Measurements from ENCODE around the gene IGF1R. TPM values are rescaled to one million over a fixed set of nuclear protein-coding genes. Genes with fewer than 3 reads are reported as not detected.
A peak's percentile ranks its signal among the peaks of the same experiment; 100 is the strongest.

Gene IGF1R
- total RNA-seq, 1 experiment from 2014 or later, result 24.1 TPM

DNA sequence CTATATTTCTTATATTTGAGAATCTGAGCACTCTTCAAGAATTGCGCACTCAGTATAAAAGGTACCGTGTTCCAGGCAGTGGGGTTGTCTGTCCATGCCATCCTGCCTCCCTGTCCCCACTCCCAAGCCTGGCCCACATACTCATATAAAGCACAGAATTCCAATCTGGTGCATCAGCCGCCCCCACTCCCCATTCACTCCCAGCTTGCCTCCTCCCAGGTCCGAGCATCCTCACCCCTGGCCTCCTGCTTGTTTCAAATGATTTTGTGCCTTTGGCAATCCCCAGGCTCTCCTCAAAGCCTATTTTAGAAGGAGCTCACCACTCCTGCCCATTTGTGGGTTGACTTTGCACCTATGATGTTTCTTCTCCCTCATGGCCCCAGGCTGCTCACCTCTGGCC is 22.2 kb upstream of the IGF1R start:
- Histone ChIP-seq H3K4me3 (no peak overlapping the region), H3K36me3 (no peaks in the 10 kb centered on the region), H3K4me1 (no peaks in the 10 kb centered on the region), H3K27me3 (no peaks in the 10 kb centered on the region), H3K27ac (no peak overlapping the region), H3K9me3 (replicated peaks) (no peaks in the 10 kb centered on the region)
- no peak for DNase-seq

DNA sequence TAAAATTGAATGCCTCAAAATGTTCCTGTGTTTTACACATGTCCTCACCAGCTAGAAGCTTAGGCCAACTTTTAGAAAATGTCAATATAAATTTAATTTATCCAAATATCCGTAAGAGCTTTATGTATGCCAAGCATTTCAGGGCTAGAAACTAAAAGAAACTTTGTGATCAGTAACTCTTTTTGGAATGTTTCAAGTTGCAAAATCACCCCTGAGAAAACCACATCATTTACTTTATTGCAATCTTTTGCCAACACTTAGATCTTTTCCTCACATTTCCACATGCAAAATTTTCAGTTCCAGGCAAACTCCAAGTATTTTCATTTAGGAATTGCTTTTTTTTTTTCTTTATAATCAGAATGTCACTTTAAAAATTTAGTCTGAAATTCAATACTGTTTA is 20.1 kb upstream of the IGF1R start:
- Histone ChIP-seq H3K36me3 (no peaks in the 10 kb centered on the region), H3K4me1 (no peaks in the 10 kb centered on the region), H3K4me3 (no peak overlapping the region), H3K27ac (no peak overlapping the region), H3K9me3 (replicated peaks) (no peaks in the 10 kb centered on the region), H3K27me3 (no peaks in the 10 kb centered on the region)
- DNase-seq, result no peak

DNA sequence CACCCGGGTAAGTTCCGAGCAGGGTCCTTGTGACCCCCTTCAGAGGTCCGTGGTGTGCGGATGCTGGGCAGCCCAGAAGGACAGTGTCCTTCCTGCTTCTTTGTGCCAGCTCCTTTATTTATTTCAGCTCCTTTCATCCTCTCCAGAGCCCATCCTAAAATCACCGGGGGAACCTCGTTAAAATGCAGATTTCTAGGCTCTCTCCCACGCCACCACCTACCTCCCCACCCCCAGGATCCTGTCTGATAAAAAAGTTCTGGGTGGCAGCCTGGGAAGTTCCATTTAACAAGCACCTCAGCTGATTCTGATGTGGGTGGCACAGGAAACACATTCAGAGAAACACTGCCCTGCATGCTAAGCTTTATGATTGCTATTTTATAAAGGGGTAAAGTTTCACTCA is 12.5 kb upstream of the IGF1R start:
- no peaks in the 10 kb centered on the region for H3K4me1 ChIP-seq
- H3K9me3 ChIP-seq (replicated peaks), result no peaks in the 10 kb centered on the region
- no peaks in the 10 kb centered on the region for H3K27me3 ChIP-seq
- H3K27ac ChIP-seq, result no peak overlapping the region
- DNase-seq, result no peak
- no peak overlapping the region for H3K4me3 ChIP-seq
- H3K36me3 ChIP-seq, result no peaks in the 10 kb centered on the region

DNA sequence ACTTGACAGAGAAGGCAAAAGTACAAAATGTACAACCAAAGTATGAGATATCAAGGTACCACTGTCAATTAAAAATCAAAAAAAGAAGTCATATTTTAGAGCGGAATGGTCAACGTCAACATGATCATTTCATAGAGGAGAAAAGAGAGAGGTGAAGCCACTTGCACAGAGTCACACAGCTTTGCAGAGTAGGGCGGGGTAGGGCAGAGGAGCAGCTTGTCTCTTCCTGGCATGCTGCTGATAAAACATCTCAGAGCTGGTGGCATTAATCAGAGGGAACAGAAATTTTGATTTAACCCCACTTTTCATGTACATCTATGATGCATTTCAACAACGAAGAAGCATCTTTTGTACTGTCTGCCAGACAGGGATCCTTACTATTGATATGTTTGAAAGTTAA is 5.2 kb upstream of the IGF1R start:
- H3K9me3 ChIP-seq (replicated peaks), result no peaks in the 10 kb centered on the region
- H3K27me3 ChIP-seq, result no peaks in the 10 kb centered on the region
- H3K4me1 ChIP-seq, result peaks cover 7% of the 10 kb centered on the region
- no peak for DNase-seq
- no peak overlapping the region for H3K4me3 ChIP-seq
- no peaks in the 10 kb centered on the region for H3K36me3 ChIP-seq
- no peak overlapping the region for H3K27ac ChIP-seq

DNA sequence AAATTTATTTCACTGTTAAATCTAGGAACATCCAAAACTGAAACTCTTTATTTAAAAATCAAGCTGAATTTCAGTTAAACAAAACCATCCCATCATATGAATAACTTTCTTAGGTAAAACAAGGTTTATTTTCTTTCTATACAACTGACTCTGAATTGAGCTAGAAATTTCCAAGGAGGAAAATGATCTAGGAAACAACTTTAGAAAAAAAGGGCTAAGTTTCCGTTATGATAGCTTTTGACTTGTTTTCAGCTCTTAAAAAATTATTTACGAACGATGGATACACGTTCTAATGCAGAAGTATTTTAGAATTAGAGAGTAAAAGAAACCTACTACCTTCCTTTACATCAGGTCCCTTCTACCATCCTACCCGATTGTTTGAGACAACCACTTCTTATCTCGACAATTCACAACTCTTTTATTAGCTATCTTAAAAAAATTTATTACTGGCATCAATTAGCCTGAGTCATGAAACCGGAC is 1.8 kb upstream of the IGF1R start:
- H3K4me3 ChIP-seq, result peak overlapping the region; percentile 99
- H3K27ac ChIP-seq, result peak overlapping the region; percentile 99
- no peaks in the 10 kb centered on the region for H3K36me3 ChIP-seq
- H3K9me3 ChIP-seq (replicated peaks), result no peaks in the 10 kb centered on the region
- H3K27me3 ChIP-seq, result no peaks in the 10 kb centered on the region
- DNase-seq, result no peak
- peaks cover 8% of the 10 kb centered on the region for H3K4me1 ChIP-seq

DNA sequence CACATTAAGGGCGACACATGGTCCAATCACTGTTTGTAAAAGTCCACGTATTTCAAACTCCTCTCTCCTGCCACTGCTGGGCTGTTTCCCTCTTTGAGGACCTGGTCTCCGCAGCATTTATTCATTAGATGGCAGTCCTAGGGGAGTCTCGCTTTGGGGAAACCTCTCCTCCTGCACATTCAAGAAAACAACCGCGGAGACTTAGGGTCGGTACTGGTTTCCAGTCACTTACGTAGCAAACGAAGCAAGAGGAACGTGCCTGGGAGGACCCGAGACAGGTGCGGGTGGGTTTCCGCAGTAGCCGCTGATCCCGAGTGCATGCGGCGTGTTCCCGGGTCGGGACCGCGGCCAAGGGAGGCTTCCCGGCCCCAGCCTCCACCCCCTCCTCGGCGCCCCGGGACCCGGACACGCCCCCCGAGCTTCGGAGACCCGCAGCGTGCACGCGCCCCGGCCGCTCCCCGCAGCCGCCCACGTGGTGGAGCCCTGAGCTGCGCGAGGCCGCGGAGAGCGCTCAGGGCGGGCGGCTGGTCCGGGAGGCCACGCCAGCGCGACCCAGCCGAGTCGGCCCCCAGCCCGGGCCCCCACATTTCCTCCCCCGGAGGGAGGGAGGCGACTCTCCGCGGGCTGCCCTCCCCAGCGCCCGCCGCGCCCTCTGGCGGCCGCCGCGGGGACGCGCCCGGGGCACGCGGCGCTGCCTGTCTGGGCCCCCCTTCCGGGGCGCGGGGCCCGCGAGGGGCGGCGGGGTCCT is 1.1 kb upstream of the IGF1R start:
- Histone ChIP-seq H3K4me1 (peaks cover 14% of the 10 kb centered on the region), H3K27me3 (no peaks in the 10 kb centered on the region), H3K9me3 (replicated peaks) (no peaks in the 10 kb centered on the region), H3K36me3 (no peaks in the 10 kb centered on the region), H3K27ac (peak overlapping the region; percentile 99), H3K4me3 (peak overlapping the region; percentile 99)
- DNase-seq, result peak; percentile 88

DNA sequence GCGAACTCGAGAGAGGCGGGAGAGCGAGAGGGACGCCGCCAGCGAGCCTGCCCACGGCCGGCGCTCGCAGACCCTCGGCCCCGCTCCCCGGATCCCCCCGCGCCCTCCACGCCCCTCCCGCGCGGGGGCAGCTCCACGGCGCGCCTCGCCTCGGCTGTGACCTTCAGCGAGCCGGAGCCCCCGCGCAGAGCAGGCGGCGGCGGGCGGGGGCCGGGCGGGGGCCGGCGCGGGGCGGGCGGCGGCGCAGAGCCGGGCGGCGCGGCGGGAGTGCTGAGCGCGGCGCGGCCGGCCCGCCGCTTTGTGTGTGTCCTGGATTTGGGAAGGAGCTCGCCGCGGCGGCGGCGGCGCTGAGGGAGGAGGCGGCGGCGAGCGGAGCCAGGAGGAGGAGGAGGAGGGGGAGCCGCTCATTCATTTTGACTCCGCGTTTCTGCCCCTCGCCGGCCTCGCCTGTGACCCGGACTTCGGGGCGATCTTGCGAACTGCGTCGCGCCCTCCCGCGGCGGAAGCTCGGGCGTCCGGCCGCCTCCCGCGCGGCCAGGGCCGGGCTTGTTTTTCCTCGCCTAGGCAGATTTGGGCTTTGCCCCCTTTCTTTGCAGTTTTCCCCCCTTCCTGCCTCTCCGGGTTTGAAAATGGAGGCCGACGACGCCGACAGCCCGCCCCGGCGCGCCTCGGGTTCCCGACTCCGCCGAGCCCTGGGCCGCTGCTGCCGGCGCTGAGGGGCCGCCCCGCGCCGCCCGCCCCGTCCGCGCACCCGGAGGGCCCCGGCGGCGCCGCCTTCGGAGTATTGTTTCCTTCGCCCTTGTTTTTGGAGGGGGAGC is 524 bp downstream of the IGF1R start:
- DNase-seq, result peak; percentile 63 to 67
- H3K9me3 ChIP-seq (replicated peaks), result no peaks in the 10 kb centered on the region
- peak overlapping the region; percentile 99 for H3K4me3 ChIP-seq
- H3K36me3 ChIP-seq, result no peaks in the 10 kb centered on the region
- peak overlapping the region; percentile 88 for H3K27ac ChIP-seq
- peaks cover 17% of the 10 kb centered on the region for H3K4me1 ChIP-seq
- no peaks in the 10 kb centered on the region for H3K27me3 ChIP-seq

DNA sequence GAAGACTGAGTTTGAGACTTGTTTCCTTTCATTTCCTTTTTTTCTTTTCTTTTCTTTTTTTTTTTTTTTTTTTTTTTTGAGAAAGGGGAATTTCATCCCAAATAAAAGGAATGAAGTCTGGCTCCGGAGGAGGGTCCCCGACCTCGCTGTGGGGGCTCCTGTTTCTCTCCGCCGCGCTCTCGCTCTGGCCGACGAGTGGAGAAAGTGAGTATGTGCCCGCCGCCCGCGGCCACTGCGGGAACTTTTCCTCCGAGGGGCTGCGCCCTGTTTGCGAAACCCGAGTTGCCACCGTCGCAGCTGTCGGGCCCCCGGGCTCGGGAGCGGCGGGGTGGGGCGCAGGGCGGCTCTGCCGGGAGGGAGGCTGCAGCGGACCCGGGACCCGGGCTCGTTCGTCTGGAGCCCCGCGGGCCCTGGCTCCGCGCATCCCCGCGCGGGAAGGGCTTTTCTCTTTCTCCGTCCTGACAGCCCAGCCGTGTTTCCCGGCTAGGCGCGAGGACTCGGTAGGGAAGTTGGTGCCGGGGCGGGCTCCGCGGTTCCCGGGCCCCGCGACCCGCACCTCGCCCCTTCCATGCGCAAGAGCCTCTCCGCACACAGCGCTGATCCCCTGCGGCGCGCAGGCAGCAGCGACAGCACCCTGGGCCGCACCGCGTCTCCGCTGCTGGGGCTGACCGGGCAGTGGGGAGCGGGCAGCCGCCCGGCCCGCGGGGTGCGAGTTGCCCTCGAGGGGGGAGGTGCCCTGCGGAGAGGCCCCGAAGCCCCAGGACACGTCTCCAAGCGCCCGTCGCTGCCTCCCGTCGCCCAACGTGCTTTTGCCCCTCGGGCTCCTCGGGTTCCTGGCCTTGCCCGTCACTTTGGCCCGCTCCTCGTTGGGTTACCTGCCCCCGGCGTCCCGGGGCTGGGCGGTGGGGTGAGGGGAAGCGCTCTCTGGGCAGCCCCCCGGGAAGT is 1.4 kb downstream of the IGF1R start:
- H3K9me3 ChIP-seq (replicated peaks), result no peaks in the 10 kb centered on the region
- H3K4me3 ChIP-seq, result peak overlapping the region; percentile 99
- peaks cover 26% of the 10 kb centered on the region for H3K4me1 ChIP-seq
- no peaks in the 10 kb centered on the region for H3K27me3 ChIP-seq
- peak; percentile 69 to 74 for DNase-seq
- H3K27ac ChIP-seq, result peak overlapping the region; percentile 65
- H3K36me3 ChIP-seq, result no peaks in the 10 kb centered on the region

DNA sequence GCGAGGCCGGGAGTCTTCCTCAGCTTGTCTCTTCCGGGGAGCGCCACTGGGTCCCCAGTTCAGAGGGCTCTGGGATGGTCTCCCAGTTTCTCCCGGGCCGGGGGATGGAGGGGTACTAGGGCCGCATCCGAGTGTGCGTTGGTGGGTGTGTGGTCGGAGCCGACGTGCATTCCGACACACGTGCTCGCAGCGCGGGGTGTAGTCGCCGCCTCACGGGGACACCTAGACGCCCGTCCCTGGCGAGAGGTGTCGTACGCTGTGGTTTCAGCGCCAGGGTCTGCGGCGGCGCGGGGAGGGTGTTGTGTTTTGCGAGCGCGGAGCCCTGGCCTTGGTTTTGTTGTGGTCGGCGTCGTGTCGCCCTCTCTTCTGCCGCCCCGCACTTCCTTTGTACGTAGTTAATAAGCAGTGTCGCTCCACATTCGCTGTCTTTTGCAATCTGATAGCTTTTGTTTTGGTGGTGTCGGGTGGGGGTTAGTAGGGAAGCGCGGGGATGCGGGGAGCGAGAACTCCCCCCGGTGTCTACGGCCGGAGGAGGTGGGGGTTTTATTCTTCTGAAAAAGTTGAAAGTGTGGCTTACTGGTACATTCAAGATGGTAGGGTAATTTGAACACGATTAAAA is 2.2 kb downstream of the IGF1R start:
- Histone ChIP-seq H3K36me3 (no peaks in the 10 kb centered on the region), H3K9me3 (replicated peaks) (no peaks in the 10 kb centered on the region), H3K27ac (peak overlapping the region; percentile 65), H3K4me1 (peaks cover 32% of the 10 kb centered on the region), H3K4me3 (peak overlapping the region; percentile 99), H3K27me3 (no peaks in the 10 kb centered on the region)
- DNase-seq, result peak; percentile 32 to 52

DNA sequence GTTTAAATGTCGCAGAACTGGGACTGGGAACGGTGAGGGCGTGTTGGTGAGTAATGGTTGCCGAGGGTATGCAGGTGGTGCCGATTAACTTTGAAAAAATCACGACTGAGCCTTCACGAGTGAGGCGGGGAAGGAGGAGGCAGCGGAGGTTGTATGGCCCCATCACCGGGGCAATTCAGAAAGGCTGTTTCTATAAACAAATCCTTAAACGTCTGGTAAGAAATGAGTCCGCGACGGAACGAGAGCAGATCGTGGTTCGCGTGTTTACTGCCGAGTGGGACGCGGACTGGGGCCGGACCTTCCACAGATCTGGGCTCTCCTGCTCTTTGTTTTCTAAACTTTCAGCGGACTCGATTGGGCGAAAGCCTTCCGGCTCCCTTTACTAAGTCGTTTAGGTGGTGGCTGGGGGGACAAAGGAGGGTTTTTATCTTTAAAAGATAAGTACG is 2.7 kb downstream of the IGF1R start:
- DNase-seq, result peak; percentile 24 to 46
- Histone ChIP-seq H3K36me3 (no peaks in the 10 kb centered on the region), H3K9me3 (replicated peaks) (no peaks in the 10 kb centered on the region), H3K4me1 (peaks cover 32% of the 10 kb centered on the region), H3K4me3 (peak overlapping the region; percentile 99), H3K27ac (peak overlapping the region; percentile 65), H3K27me3 (no peaks in the 10 kb centered on the region)

DNA sequence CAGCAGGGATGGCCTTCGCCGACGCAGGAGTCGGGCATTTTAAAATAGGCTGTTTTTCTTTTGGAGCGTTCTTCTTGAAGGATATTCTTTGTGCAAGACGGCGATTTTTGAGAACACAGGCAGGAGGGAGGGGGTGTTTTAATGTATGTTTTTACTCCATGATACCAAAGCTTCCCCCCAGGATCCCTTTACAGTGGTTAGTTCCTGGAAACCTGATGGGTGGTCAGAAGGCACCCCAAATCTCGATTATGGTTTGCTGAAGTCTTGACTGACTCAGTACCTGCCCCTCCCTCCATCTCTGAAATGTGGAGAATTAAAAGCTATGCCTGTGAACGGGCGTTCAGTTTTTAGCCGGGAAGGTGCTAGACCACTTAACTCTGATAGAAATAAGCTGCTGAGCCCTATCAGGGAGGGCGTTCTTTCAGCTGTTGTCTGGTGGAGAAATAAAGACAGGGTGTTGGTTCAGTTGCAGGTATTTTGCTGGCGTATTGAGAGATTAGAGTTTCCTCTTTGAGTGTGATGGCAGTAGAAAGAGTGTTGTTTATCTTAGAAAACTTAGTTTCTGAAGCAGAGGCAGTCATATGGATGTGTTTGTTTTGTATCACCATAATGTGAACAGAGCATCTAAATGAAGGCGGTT is 3.4 kb downstream of the IGF1R start:
- Histone ChIP-seq H3K36me3 (no peaks in the 10 kb centered on the region), H3K27ac (peak overlapping the region; percentile 65), H3K9me3 (replicated peaks) (no peaks in the 10 kb centered on the region), H3K27me3 (no peaks in the 10 kb centered on the region), H3K4me3 (peak overlapping the region; percentile 99), H3K4me1 (peaks cover 26% of the 10 kb centered on the region)
- peak; percentile 29 to 61 for DNase-seq

DNA sequence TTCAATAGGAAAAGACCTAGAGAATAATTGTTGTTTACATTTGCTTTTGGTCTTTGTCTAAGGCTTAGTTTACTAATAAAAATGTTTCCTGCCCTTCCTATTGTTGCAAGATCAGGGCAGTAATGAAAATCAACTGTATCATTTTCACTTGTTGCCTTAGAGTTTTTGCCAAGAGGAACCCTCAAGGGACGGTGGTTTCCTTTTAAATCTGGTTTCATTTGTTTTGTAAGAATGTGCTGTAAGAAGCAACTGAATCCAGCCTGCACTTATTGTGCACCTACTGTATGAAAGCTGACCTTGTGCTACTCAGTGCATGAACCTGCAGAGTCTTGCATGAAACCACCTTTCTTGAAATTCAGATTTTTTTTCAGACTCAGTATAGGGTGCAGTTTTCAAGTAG is 5.3 kb downstream of the IGF1R start:
- Histone ChIP-seq H3K4me1 (peaks cover 25% of the 10 kb centered on the region), H3K9me3 (replicated peaks) (no peaks in the 10 kb centered on the region), H3K27ac (no peak overlapping the region), H3K4me3 (no peak overlapping the region), H3K36me3 (no peaks in the 10 kb centered on the region), H3K27me3 (no peaks in the 10 kb centered on the region)
- DNase-seq, result no peak

DNA sequence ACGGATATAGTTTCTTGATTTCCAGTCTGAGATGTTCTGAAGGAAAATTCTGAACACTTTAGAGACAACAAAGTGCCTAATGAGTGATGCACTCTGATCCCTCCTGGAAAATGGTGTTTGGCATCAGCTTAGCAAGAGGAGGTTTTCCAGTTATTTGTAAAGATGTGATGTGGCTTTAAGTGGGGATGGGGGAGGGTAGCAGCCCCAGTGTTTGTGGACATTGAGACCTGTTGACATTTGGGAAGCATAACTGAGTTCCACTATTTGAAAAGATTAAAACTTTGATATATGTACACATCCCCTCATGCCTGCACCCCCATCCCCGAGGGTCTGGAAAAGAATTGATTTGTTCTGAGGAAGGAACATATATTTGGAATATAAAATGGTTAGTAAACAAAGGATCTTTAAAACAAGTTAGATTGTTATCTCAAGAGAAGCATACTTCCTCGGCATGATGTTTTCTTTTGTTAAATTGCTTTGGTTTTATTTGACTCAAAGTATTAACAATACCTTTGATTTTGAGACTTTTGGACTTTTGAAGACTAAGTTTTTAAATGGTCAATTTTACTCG is 6.5 kb downstream of the IGF1R start:
- Histone ChIP-seq H3K27ac (no peak overlapping the region), H3K9me3 (replicated peaks) (no peaks in the 10 kb centered on the region), H3K27me3 (no peaks in the 10 kb centered on the region), H3K4me1 (peaks cover 25% of the 10 kb centered on the region), H3K36me3 (no peaks in the 10 kb centered on the region), H3K4me3 (no peak overlapping the region)
- peak in 1 of 2 experiments; percentile 49 for DNase-seq
